Activated CD4-positive, alpha-beta memory T cell treated with anti-CD3 and anti-CD28 coated beads for 36 hours (primary cell): ENCODE data around the gene EHF. TPM values are rescaled to one million over a fixed set of nuclear protein-coding genes. Genes with fewer than 3 reads are reported as not detected.
"Not testable (repeated sequence)": the region's sequence is repeated elsewhere in the genome, so short reads cannot be mapped to it uniquely, and the experiment has no call there.

Source experiments
- CTCF ChIA-PET: fragments of 350-600 bp; sonication (Branson Sonifier 250); formaldehyde crosslinking; loops from one replicate; lab custom pipeline; 2021; ENCODE audit warnings: antibody characterized with exemption, inconsistent platforms; lab: Charles Lee
- POLR2A ChIA-PET: fragments of 350-600 bp; sonication (Branson Sonifier 250); formaldehyde crosslinking; loops from one replicate; lab custom pipeline; 2021; ENCODE audit warnings: antibody characterized with exemption; lab: Charles Lee
- DNase-seq: peaks from one replicate; pipeline ENCODE4 v3.0.0-alpha.2; 2020
- H3K27ac Mint-ChIP-seq: one replicate; pipeline ENCODE4 v1.8.0; 2021; ENCODE audit warnings: mixed read lengths
- H3K27me3 Mint-ChIP-seq: one replicate; pipeline ENCODE4 v1.8.0; 2021; ENCODE audit warnings: mixed read lengths
- H3K36me3 Mint-ChIP-seq: one replicate; pipeline ENCODE4 v1.8.0; 2021; ENCODE audit warnings: mixed read lengths
- H3K4me1 Mint-ChIP-seq: one replicate; pipeline ENCODE4 v1.8.0; 2021; ENCODE audit warnings: low read depth, mixed read lengths
- H3K4me3 Mint-ChIP-seq: one replicate; pipeline ENCODE4 v1.8.0; 2021; ENCODE audit warnings: mild to moderate bottlenecking, mixed read lengths
- H3K9me3 Mint-ChIP-seq: one replicate; pipeline ENCODE4 v1.8.0; 2021; ENCODE audit warnings: mixed read lengths
- intact Hi-C: fragments of 100-400 bp; cut with micrococcal nuclease; formaldehyde crosslinking; loops from one replicate; pipeline ENCODE4 v1.15.1; 2023
- total RNA-seq, 2 experiments: library from RNA; stranded (reverse); gene quantifications; one replicate each; pipeline ENCODE4 v1.2.3, GENCODE V29; 2021

The EHF gene
- total RNA-seq, 2 experiments from 2014 or later = not detected

- Mint-ChIP-seq H3K27me3 (peaks cover 17% of the 10 kb centered on the region), H3K27ac (no peak overlapping the region)
Observed at GRCh38 chr11:34588701-34589100, 32.2 kb upstream of the EHF start.

GRCh38 chr11:34589177-34589576 lies 31.7 kb upstream of the EHF start:
- H3K4me3 Mint-ChIP-seq, H3K27ac Mint-ChIP-seq, POLR2A ChIA-PET, H3K36me3 Mint-ChIP-seq, H3K9me3 Mint-ChIP-seq, H3K4me1 Mint-ChIP-seq, DNase-seq: not testable (repeated sequence)
- peaks cover 20% of the 10 kb centered on the region for H3K27me3 Mint-ChIP-seq
- CTCF ChIA-PET = interaction anchor here (4.8 kb wide), 1 partner anchor 804 kb away, joined by 39 read pairs; no protein-coding TSS in a partner anchor
- intact Hi-C loops = loop anchor here (5.0 to 10.0 kb wide), 3 partner anchors 74 to 896 kb away; partner anchors contain the start of gene ELF5

More at GRCh38 chr11:34588701-34589100, 32.2 kb upstream of the EHF start:
- ChIA-PET CTCF (interaction anchor here (3.5 to 4.8 kb wide), 2 partner anchors 8 to 804 kb away, joined by 15 to 39 read pairs; no protein-coding TSS in a partner anchor), POLR2A (no interaction called here)
- no peaks in the 10 kb centered on the region for H3K36me3 Mint-ChIP-seq
- intact Hi-C loops = loop anchor here (5.0 to 10.0 kb wide), 3 partner anchors 74 to 896 kb away; partner anchors contain the start of gene ELF5
- no peak for DNase-seq
- H3K4me3 Mint-ChIP-seq = no peak overlapping the region
- peaks cover 1% of the 10 kb centered on the region for H3K9me3 Mint-ChIP-seq
- H3K4me1 Mint-ChIP-seq = no peaks in the 10 kb centered on the region

- Mint-ChIP-seq H3K36me3 (no peaks in the 10 kb centered on the region), H3K27me3 (peaks cover 17% of the 10 kb centered on the region), H3K4me1 (no peaks in the 10 kb centered on the region), H3K27ac (no peak overlapping the region), H3K9me3 (peaks cover 2% of the 10 kb centered on the region), H3K4me3 (no peak overlapping the region)
- ChIA-PET CTCF (no interaction called here), POLR2A (no interaction called here)
- intact Hi-C loops = no loop called here
- no peak for DNase-seq
Observed at GRCh38 chr11:34593085-34593484, 27.8 kb upstream of the EHF start.

GRCh38 chr11:34594603-34595002 lies 26.3 kb upstream of the EHF start:
- POLR2A ChIA-PET = no interaction called here
- H3K4me1 Mint-ChIP-seq = peaks cover 8% of the 10 kb centered on the region

GRCh38 chr11:34595391-34595790 lies 25.5 kb upstream of the EHF start:
- CTCF ChIA-PET = interaction anchor here (1.7 kb wide), 1 partner anchor 9 kb away, joined by 8 read pairs; no protein-coding TSS in a partner anchor
- peaks cover 15% of the 10 kb centered on the region for H3K27me3 Mint-ChIP-seq

More at GRCh38 chr11:34594603-34595002, 26.3 kb upstream of the EHF start:
- Mint-ChIP-seq H3K9me3 (peaks cover 2% of the 10 kb centered on the region), H3K27me3 (peaks cover 15% of the 10 kb centered on the region), H3K36me3 (no peaks in the 10 kb centered on the region), H3K4me3 (no peak overlapping the region), H3K27ac (no peak overlapping the region)
- CTCF ChIA-PET = interaction anchor here (1.7 kb wide), 1 partner anchor 9 kb away, joined by 8 read pairs; no protein-coding TSS in a partner anchor
- no peak for DNase-seq
- intact Hi-C loops = no loop called here

GRCh38 chr11:34595960-34596644 lies 24.8 kb upstream of the EHF start:
- Mint-ChIP-seq H3K36me3 (no peaks in the 10 kb centered on the region), H3K27me3 (peaks cover 12% of the 10 kb centered on the region), H3K9me3 (peaks cover 2% of the 10 kb centered on the region), H3K4me3 (no peak overlapping the region), H3K27ac (no peak overlapping the region), H3K4me1 (peaks cover 16% of the 10 kb centered on the region)
- CTCF ChIA-PET = interaction anchor here (2.0 kb wide), 1 partner anchor 9 kb away, joined by 15 read pairs; no protein-coding TSS in a partner anchor
- POLR2A ChIA-PET = no interaction called here
- DNase-seq = no peak
- intact Hi-C loops = no loop called here

More at GRCh38 chr11:34595391-34595790, 25.5 kb upstream of the EHF start:
- H3K4me1 Mint-ChIP-seq = peaks cover 15% of the 10 kb centered on the region
- POLR2A ChIA-PET = no interaction called here
- peaks cover 2% of the 10 kb centered on the region for H3K9me3 Mint-ChIP-seq
- H3K27ac Mint-ChIP-seq = no peak overlapping the region
- no peak overlapping the region for H3K4me3 Mint-ChIP-seq
- intact Hi-C loops = no loop called here
- H3K36me3 Mint-ChIP-seq = no peaks in the 10 kb centered on the region
- DNase-seq = no peak

- CTCF ChIA-PET = interaction anchor here (2.5 kb wide), 1 partner anchor 13 kb away, joined by 11 read pairs; no protein-coding TSS in a partner anchor
- intact Hi-C loops = loop anchor here (1.0 kb wide), 1 partner anchor 51 kb away; no protein-coding TSS in a partner anchor
- H3K27ac Mint-ChIP-seq = no peak overlapping the region
Observed at GRCh38 chr11:34599406-34599945, 21.4 kb upstream of the EHF start.

GRCh38 chr11:34600339-34601084 lies 20.4 kb upstream of the EHF start:
- intact Hi-C loops = no loop called here
- peaks cover 3% of the 10 kb centered on the region for H3K27me3 Mint-ChIP-seq
- H3K9me3 Mint-ChIP-seq = no peaks in the 10 kb centered on the region
- POLR2A ChIA-PET = no interaction called here
- H3K27ac Mint-ChIP-seq = no peak overlapping the region
- no peak overlapping the region for H3K4me3 Mint-ChIP-seq
- no peaks in the 10 kb centered on the region for H3K36me3 Mint-ChIP-seq
- H3K4me1 Mint-ChIP-seq = peaks cover 16% of the 10 kb centered on the region
- DNase-seq = no peak
- CTCF ChIA-PET = interaction anchor here (2.5 kb wide), 1 partner anchor 14 kb away, joined by 11 read pairs; no protein-coding TSS in a partner anchor

More at GRCh38 chr11:34599406-34599945, 21.4 kb upstream of the EHF start:
- Mint-ChIP-seq H3K36me3 (no peaks in the 10 kb centered on the region), H3K27me3 (peaks cover 1% of the 10 kb centered on the region), H3K9me3 (no peaks in the 10 kb centered on the region), H3K4me1 (peaks cover 16% of the 10 kb centered on the region), H3K4me3 (no peak overlapping the region)
- DNase-seq = no peak
- POLR2A ChIA-PET = no interaction called here

GRCh38 chr11:34601085-34601444 lies 19.8 kb upstream of the EHF start:
- ChIA-PET POLR2A (no interaction called here), CTCF (interaction anchor here (2.5 kb wide), 1 partner anchor 15 kb away, joined by 11 read pairs; no protein-coding TSS in a partner anchor)

GRCh38 chr11:34601609-34602008 lies 19.3 kb upstream of the EHF start:
- peaks cover 3% of the 10 kb centered on the region for H3K27me3 Mint-ChIP-seq
- CTCF ChIA-PET = interaction anchor here (2.5 kb wide), 1 partner anchor 15 kb away, joined by 11 read pairs; no protein-coding TSS in a partner anchor
- no peak overlapping the region for H3K27ac Mint-ChIP-seq
- intact Hi-C loops = no loop called here
- peaks cover 16% of the 10 kb centered on the region for H3K4me1 Mint-ChIP-seq
- DNase-seq = no peak
- no peak overlapping the region for H3K4me3 Mint-ChIP-seq
- no peaks in the 10 kb centered on the region for H3K9me3 Mint-ChIP-seq
- POLR2A ChIA-PET = no interaction called here
- no peaks in the 10 kb centered on the region for H3K36me3 Mint-ChIP-seq

More at GRCh38 chr11:34601085-34601444, 19.8 kb upstream of the EHF start:
- H3K9me3 Mint-ChIP-seq = no peaks in the 10 kb centered on the region
- H3K36me3 Mint-ChIP-seq = no peaks in the 10 kb centered on the region
- H3K4me3 Mint-ChIP-seq = no peak overlapping the region
- H3K27ac Mint-ChIP-seq = no peak overlapping the region
- no peak for DNase-seq
- H3K4me1 Mint-ChIP-seq = peaks cover 16% of the 10 kb centered on the region
- intact Hi-C loops = no loop called here
- H3K27me3 Mint-ChIP-seq = peaks cover 3% of the 10 kb centered on the region

GRCh38 chr11:34602245-34602644 lies 18.6 kb upstream of the EHF start:
- Mint-ChIP-seq H3K36me3 (no peaks in the 10 kb centered on the region), H3K4me1 (peaks cover 16% of the 10 kb centered on the region)
- CTCF ChIA-PET = interaction anchor here (2.5 kb wide), 1 partner anchor 16 kb away, joined by 11 read pairs; no protein-coding TSS in a partner anchor

More at GRCh38 chr11:34602245-34602644, 18.6 kb upstream of the EHF start:
- POLR2A ChIA-PET = no interaction called here
- H3K27ac Mint-ChIP-seq = no peak overlapping the region
- DNase-seq = no peak
- H3K27me3 Mint-ChIP-seq = peaks cover 3% of the 10 kb centered on the region
- H3K9me3 Mint-ChIP-seq = no peaks in the 10 kb centered on the region
- intact Hi-C loops = no loop called here
- H3K4me3 Mint-ChIP-seq = no peak overlapping the region
